ENCODE data around the gene CTBP1. TPM values are rescaled to one million over a fixed set of nuclear protein-coding genes. Genes with fewer than 3 reads are reported as not detected.

Gene CTBP1
- total and polyA plus RNA-seq, 2 donors (not counting 1 experiment from before 2014, with no cell fraction given), result 212 to 343 TPM

GRCh38 chr4:1260418-1261106 is 11.6 kb upstream of the CTBP1 start:
- intact Hi-C loops (cut with micrococcal nuclease), result no loop called here
- no peak overlapping the region for H3K27ac ChIP-seq (ENCODE audit: low read length in 2 of 2)
- no peaks in the 10 kb centered on the region for H3K36me3 ChIP-seq (replicated peaks in 1 of 2; ENCODE audit: control extremely low read depth in 1 of 2, control insufficient read depth in 1 of 2, extremely low read depth in 1 of 2, insufficient read depth in 2 of 2, low read length in 1 of 2)
- H3K79me2 ChIP-seq (ENCODE audit: control insufficient read depth, insufficient read depth, low read length), result peaks cover 60% of the 10 kb centered on the region
- H4K20me1 ChIP-seq (ENCODE audit: control insufficient read depth, insufficient read depth, low read length, poor library complexity, severe bottlenecking), result peaks cover 6% of the 10 kb centered on the region
- H3K9me3 ChIP-seq (ENCODE audit: control extremely low read depth in 1 of 3, control insufficient read depth in 2 of 3, insufficient read depth in 1 of 3, low read length in 2 of 3), result peaks cover 0 to 3% (median 3%) of the 10 kb centered on the region in 3 donors
- Mint-ChIP-seq H3K9me3 (ENCODE audit: insufficient read depth) (peaks cover 2% of the 10 kb centered on the region), H3K4me3 (peak overlapping the region; percentile 50), H3K27me3 (no peaks in the 10 kb centered on the region), H3K27ac (peak overlapping the region; percentile 80), H3K4me1 (peaks cover 23% of the 10 kb centered on the region)
- CTCF ChIA-PET, result interaction anchor here (0.6 kb wide), 1 partner anchor 10 kb away, joined by 3 read pairs; no protein-coding TSS in a partner anchor
- H3K9ac ChIP-seq (ENCODE audit: low read length), result no peak overlapping the region
- DNase-seq (no peak), ATAC-seq (ENCODE audit: low read depth) (no peak)
- POLR2A ChIA-PET, result no interaction called here
- no peak overlapping the region for H3K4me3 ChIP-seq (ENCODE audit: control extremely low read depth in 1 of 5, extremely low read depth in 1 of 5, insufficient read depth in 1 of 5, low read depth in 2 of 5, low read length in 4 of 5)
- no peaks in the 10 kb centered on the region for H3K27me3 ChIP-seq (replicated peaks in 1 of 4; ENCODE audit: control extremely low read depth in 1 of 4, control insufficient read depth in 3 of 4, insufficient read depth in 4 of 4, low read length in 3 of 4)
- TF ChIP-seq CTCF (IDR thresholded peaks at IDR 0.05), result no peak
- TF ChIP-seq EZH2 (IDR thresholded peaks at IDR 0.05; ENCODE audit: borderline replicate concordance, insufficient read depth, low read depth, low read length, poor library complexity, severe bottlenecking), result no peak
- H3K4me2 ChIP-seq (replicated peaks; ENCODE audit: low read depth, low read length, poor library complexity, severe bottlenecking), result peak overlapping the region; percentile 6
- H2AFZ ChIP-seq (ENCODE audit: insufficient read depth, low read depth, low read length, poor library complexity, severe bottlenecking), result no peak overlapping the region
- peaks cover 0 to 4% of the 10 kb centered on the region in 2 donors for H3K4me1 ChIP-seq (ENCODE audit: control insufficient read depth in 2 of 2, insufficient read depth in 2 of 2, low read length in 2 of 2)
- WGBS (ENCODE audit: insufficient coverage), result 92% methylated on average over 22 of the region's 24 CpGs

- 70% methylated on average over 3 of the region's 4 CpGs for WGBS (ENCODE audit: insufficient coverage)
Measured at GRCh38 chr4:1259966-1260365, 11.0 kb upstream of the CTBP1 start.

More at GRCh38 chr4:1259966-1260365, 11.0 kb upstream of the CTBP1 start:
- no peaks in the 10 kb centered on the region for H3K27me3 Mint-ChIP-seq
- no peak overlapping the region for H3K27ac ChIP-seq (ENCODE audit: low read length in 2 of 2)
- no peak overlapping the region for H2AFZ ChIP-seq (ENCODE audit: insufficient read depth, low read depth, low read length, poor library complexity, severe bottlenecking)
- intact Hi-C loops (cut with micrococcal nuclease), result no loop called here
- H3K9ac ChIP-seq (ENCODE audit: low read length), result no peak overlapping the region
- peaks cover 61% of the 10 kb centered on the region for H3K79me2 ChIP-seq (ENCODE audit: control insufficient read depth, insufficient read depth, low read length)
- H3K4me3 ChIP-seq (ENCODE audit: control extremely low read depth in 1 of 5, extremely low read depth in 1 of 5, insufficient read depth in 1 of 5, low read depth in 2 of 5, low read length in 4 of 5), result no peak overlapping the region
- TF ChIP-seq CTCF (IDR thresholded peaks at IDR 0.05) (no peak), EZH2 (IDR thresholded peaks at IDR 0.05; ENCODE audit: borderline replicate concordance, insufficient read depth, low read depth, low read length, poor library complexity, severe bottlenecking) (no peak)
- peak overlapping the region; percentile 80 for H3K27ac Mint-ChIP-seq
- no peak for DNase-seq
- peaks cover 23% of the 10 kb centered on the region for H3K4me1 Mint-ChIP-seq
- peak; percentile 31 for ATAC-seq (ENCODE audit: low read depth)
- H3K9me3 Mint-ChIP-seq (ENCODE audit: insufficient read depth), result peaks cover 2% of the 10 kb centered on the region
- H3K4me3 Mint-ChIP-seq, result peak overlapping the region; percentile 50
- H3K4me2 ChIP-seq (replicated peaks; ENCODE audit: low read depth, low read length, poor library complexity, severe bottlenecking), result peak overlapping the region; percentile 6
- peaks cover 0 to 4% (median 3%) of the 10 kb centered on the region in 3 donors for H3K9me3 ChIP-seq (ENCODE audit: control extremely low read depth in 1 of 3, control insufficient read depth in 2 of 3, insufficient read depth in 1 of 3, low read length in 2 of 3)
- CTCF ChIA-PET, result interaction anchor here (0.6 kb wide), 1 partner anchor 9 kb away, joined by 3 read pairs; no protein-coding TSS in a partner anchor
- H3K36me3 ChIP-seq (replicated peaks in 1 of 2; ENCODE audit: control extremely low read depth in 1 of 2, control insufficient read depth in 1 of 2, extremely low read depth in 1 of 2, insufficient read depth in 2 of 2, low read length in 1 of 2), result no peaks in the 10 kb centered on the region
- H3K4me1 ChIP-seq (ENCODE audit: control insufficient read depth in 2 of 2, insufficient read depth in 2 of 2, low read length in 2 of 2), result peaks cover 0 to 4% of the 10 kb centered on the region in 2 donors
- H4K20me1 ChIP-seq (ENCODE audit: control insufficient read depth, insufficient read depth, low read length, poor library complexity, severe bottlenecking), result peaks cover 6% of the 10 kb centered on the region
- H3K27me3 ChIP-seq (replicated peaks in 1 of 4; ENCODE audit: control extremely low read depth in 1 of 4, control insufficient read depth in 3 of 4, insufficient read depth in 4 of 4, low read length in 3 of 4), result no peaks in the 10 kb centered on the region
- POLR2A ChIA-PET, result no interaction called here
